HTR-8/SVneo (cell line): ENCODE results near the gene DHX16.
"Not testable (repeated sequence)": the region's sequence is repeated elsewhere in the genome, so short reads cannot be mapped to it uniquely, and the experiment has no call there.

Experiments used
- DNase-seq: peaks from one replicate; pipeline ENCODE4 v3.0.0; 2011; ENCODE audit warnings: low spot score, mixed read lengths; ENCODE audit not compliant: insufficient read length
- FAIRE-seq: peaks from 2 replicates; lab custom pipeline; 2011; peaks lifted over from hg19 to GRCh38; lab: Jason Lieb, UNC

Gene DHX16

GRCh38 chr6:30681766-30682142, 8.9 kb upstream of the DHX16 start:
- FAIRE-seq (no peak), DNase-seq (no peak)

- no peak for FAIRE-seq
- DNase-seq, result no peak
Measured at GRCh38 chr6:30679765-30680535, 7.1 kb upstream of the DHX16 start.

GRCh38 chr6:30678964-30679726, 6.3 kb upstream of the DHX16 start:
- no peak for FAIRE-seq
- peak; percentile 71 for DNase-seq

GRCh38 chr6:30676660-30677285, 4.0 kb upstream of the DHX16 start:
- no peak for FAIRE-seq
- no peak for DNase-seq

GRCh38 chr6:30670760-30671527, 1.9 kb downstream of the DHX16 start:
- DNase-seq (no peak), FAIRE-seq (peak; percentile 9)

- not testable (repeated sequence) for FAIRE-seq
Measured at GRCh38 chr6:30666300-30666699, 6.5 kb downstream of the DHX16 start.

GRCh38 chr6:30664994-30665767, 7.6 kb downstream of the DHX16 start:
- FAIRE-seq (no peak), DNase-seq (no peak)

More at GRCh38 chr6:30666300-30666699, 6.5 kb downstream of the DHX16 start:
- not testable (repeated sequence) for DNase-seq

GRCh38 chr6:30657922-30658321, 14.9 kb downstream of the DHX16 start:
- DNase-seq, FAIRE-seq: not testable (repeated sequence)

GRCh38 chr6:30657454-30657853, 15.4 kb downstream of the DHX16 start:
- DNase-seq (no peak), FAIRE-seq (no peak)

GRCh38 chr6:30656513-30656912, 16.3 kb downstream of the DHX16 start:
- DNase-seq, result no peak
- FAIRE-seq, result no peak

- no peak for FAIRE-seq
- no peak for DNase-seq
Measured at GRCh38 chr6:30655743-30656094, 17.1 kb downstream of the DHX16 start.

- FAIRE-seq (no peak), DNase-seq (no peak)
Measured at GRCh38 chr6:30654798-30655742, 17.7 kb downstream of the DHX16 start.

GRCh38 chr6:30651143-30651542, 21.7 kb downstream of the DHX16 start:
- FAIRE-seq (no peak), DNase-seq (no peak)

- peak; percentile 42 for FAIRE-seq
- DNase-seq, result peak; percentile 88
Measured at GRCh38 chr6:30647242-30648116, 25.3 kb downstream of the DHX16 start.

GRCh38 chr6:30646450-30647241, 26.2 kb downstream of the DHX16 start, which contains the start of gene C6orf136:
C6orf136 (plus strand) TSS chr6:30647133; CDS start chr6:30647232, 99 bp downstream.
- FAIRE-seq, result peak; percentile 13
- peak; percentile 97 for DNase-seq

- FAIRE-seq, result no peak
Measured at GRCh38 chr6:30645989-30646388, 26.8 kb downstream of the DHX16 start.

GRCh38 chr6:30644769-30645168, 28.0 kb downstream of the DHX16 start:
- FAIRE-seq, result no peak
- no peak for DNase-seq

More at GRCh38 chr6:30645989-30646388, 26.8 kb downstream of the DHX16 start:
- no peak for DNase-seq
